ENCODE data around the gene SCMH1.
A peak's percentile ranks its signal among the peaks of the same experiment; 100 is the strongest.

SCMH1 gene

GRCh38 chr1:40988280-40988679, 253.8 kb downstream of the SCMH1 start:
- TF ChIP-seq GATA2 (IDR thresholded peaks at IDR 0.05; ENCODE audit: low read depth, low read length) (no peak), GATA3 (IDR thresholded peaks at IDR 0.05; ENCODE audit: low read depth, low read length) (no peak)

- no peak for TF ChIP-seq GATA2 (IDR thresholded peaks at IDR 0.05; ENCODE audit: low read depth, low read length)
- no peak for TF ChIP-seq GATA3 (IDR thresholded peaks at IDR 0.05; ENCODE audit: low read depth, low read length)
Observed at GRCh38 chr1:40987439-40988276, 254.4 kb downstream of the SCMH1 start.

GRCh38 chr1:40986956-40987355, 255.2 kb downstream of the SCMH1 start:
- TF ChIP-seq GATA2 (IDR thresholded peaks at IDR 0.05; ENCODE audit: low read depth, low read length) (no peak), GATA3 (IDR thresholded peaks at IDR 0.05; ENCODE audit: low read depth, low read length) (no peak)

GRCh38 chr1:40986328-40986783, 255.8 kb downstream of the SCMH1 start:
- TF ChIP-seq GATA3 (IDR thresholded peaks at IDR 0.05; ENCODE audit: low read depth, low read length) (no peak), GATA2 (IDR thresholded peaks at IDR 0.05; ENCODE audit: low read depth, low read length) (no peak)

GRCh38 chr1:40985875-40986274, 256.2 kb downstream of the SCMH1 start:
- TF ChIP-seq GATA3 (IDR thresholded peaks at IDR 0.05; ENCODE audit: low read depth, low read length) (no peak), GATA2 (IDR thresholded peaks at IDR 0.05; ENCODE audit: low read depth, low read length) (no peak)

GRCh38 chr1:40985161-40985560, 256.9 kb downstream of the SCMH1 start:
- TF ChIP-seq GATA3 (IDR thresholded peaks at IDR 0.05; ENCODE audit: low read depth, low read length): no peak
- no peak for TF ChIP-seq GATA2 (IDR thresholded peaks at IDR 0.05; ENCODE audit: low read depth, low read length)

GRCh38 chr1:40984531-40984930, 257.6 kb downstream of the SCMH1 start:
- TF ChIP-seq GATA3 (IDR thresholded peaks at IDR 0.05; ENCODE audit: low read depth, low read length) (no peak), GATA2 (IDR thresholded peaks at IDR 0.05; ENCODE audit: low read depth, low read length) (no peak)

- TF ChIP-seq GATA2 (IDR thresholded peaks at IDR 0.05; ENCODE audit: low read depth, low read length) (no peak), GATA3 (IDR thresholded peaks at IDR 0.05; ENCODE audit: low read depth, low read length) (no peak)
Observed at GRCh38 chr1:40984066-40984465, 258.0 kb downstream of the SCMH1 start.

GRCh38 chr1:40983286-40983685, 258.8 kb downstream of the SCMH1 start:
- no peak for TF ChIP-seq GATA2 (IDR thresholded peaks at IDR 0.05; ENCODE audit: low read depth, low read length)
- TF ChIP-seq GATA3 (IDR thresholded peaks at IDR 0.05; ENCODE audit: low read depth, low read length): no peak

GRCh38 chr1:40982721-40983120, 259.4 kb downstream of the SCMH1 start:
- TF ChIP-seq GATA2 (IDR thresholded peaks at IDR 0.05; ENCODE audit: low read depth, low read length): no peak
- no peak for TF ChIP-seq GATA3 (IDR thresholded peaks at IDR 0.05; ENCODE audit: low read depth, low read length)

- no peak for TF ChIP-seq GATA3 (IDR thresholded peaks at IDR 0.05; ENCODE audit: low read depth, low read length)
- TF ChIP-seq GATA2 (IDR thresholded peaks at IDR 0.05; ENCODE audit: low read depth, low read length): peak; percentile 24; the same call in 1 of the 2 replicates
Observed at GRCh38 chr1:40981691-40982448, 260.2 kb downstream of the SCMH1 start.

GRCh38 chr1:40980453-40981121, 261.5 kb downstream of the SCMH1 start:
- TF ChIP-seq GATA3 (IDR thresholded peaks at IDR 0.05; ENCODE audit: low read depth, low read length) (no peak), GATA2 (IDR thresholded peaks at IDR 0.05; ENCODE audit: low read depth, low read length) (no peak)

- TF ChIP-seq GATA2 (IDR thresholded peaks at IDR 0.05; ENCODE audit: low read depth, low read length) (no peak), GATA3 (IDR thresholded peaks at IDR 0.05; ENCODE audit: low read depth, low read length) (no peak)
Observed at GRCh38 chr1:40980068-40980452, 262.0 kb downstream of the SCMH1 start.

Data from SH-SY5Y (cell line).